ENCODE results near the gene EIF4G1.

The EIF4G1 gene

GRCh38 chr3:184283681-184284080 is 30.7 kb upstream of the EIF4G1 start:
- Histone ChIP-seq H3K4me1 (ENCODE audit: insufficient read depth, low read length, severe bottlenecking) (no peaks in the 10 kb centered on the region), H3K36me3 (ENCODE audit: insufficient read depth, low read length) (no peaks in the 10 kb centered on the region; the same call in 1 of the 2 replicates), H3K9me2 (ENCODE audit: low read depth, low read length) (no peaks in the 10 kb centered on the region), H3K79me2 (ENCODE audit: insufficient read depth, low read length) (no peaks in the 10 kb centered on the region), H3K9ac (ENCODE audit: low read length) (no peak overlapping the region), H3K4me3 (ENCODE audit: low read depth, low read length, poor library complexity, severe bottlenecking) (no peak overlapping the region), H3K9me3 (ENCODE audit: low read length) (no peaks in the 10 kb centered on the region), H3K27ac (ENCODE audit: low read depth, low read length, poor library complexity, severe bottlenecking) (no peak overlapping the region), H3K27me3 (ENCODE audit: insufficient read depth, low read length) (peaks cover 7% of the 10 kb centered on the region; the same call in 1 of the 2 replicates), H3F3A (ENCODE audit: insufficient read depth, low read length) (no peaks in the 10 kb centered on the region), H4K20me1 (ENCODE audit: insufficient read depth, low read length) (no peaks in the 10 kb centered on the region), H3K4me2 (ENCODE audit: low read length) (no peak overlapping the region), H2AFZ (ENCODE audit: low read length) (no peak overlapping the region)
- TF ChIP-seq EZH2 (IDR thresholded peaks at IDR 0.05; ENCODE audit: borderline replicate concordance, low read length) (no peak), CTCF (IDR thresholded peaks at IDR 0.05; ENCODE audit: low read length) (no peak)

GRCh38 chr3:184284696-184285095 is 29.7 kb upstream of the EIF4G1 start:
- H3K36me3 ChIP-seq (ENCODE audit: insufficient read depth, low read length), result no peaks in the 10 kb centered on the region; the same call in 1 of the 2 replicates
- TF ChIP-seq EZH2 (IDR thresholded peaks at IDR 0.05; ENCODE audit: borderline replicate concordance, low read length), result no peak
- peak; percentile 62 for TF ChIP-seq CTCF (IDR thresholded peaks at IDR 0.05; ENCODE audit: low read length)
- H3F3A ChIP-seq (ENCODE audit: insufficient read depth, low read length), result no peaks in the 10 kb centered on the region
- no peak overlapping the region for H3K27ac ChIP-seq (ENCODE audit: low read depth, low read length, poor library complexity, severe bottlenecking)
- H3K9me3 ChIP-seq (ENCODE audit: low read length), result no peaks in the 10 kb centered on the region
- no peaks in the 10 kb centered on the region for H3K4me1 ChIP-seq (ENCODE audit: insufficient read depth, low read length, severe bottlenecking)
- H3K79me2 ChIP-seq (ENCODE audit: insufficient read depth, low read length), result no peaks in the 10 kb centered on the region
- no peak overlapping the region for H2AFZ ChIP-seq (ENCODE audit: low read length)
- no peak overlapping the region for H3K4me2 ChIP-seq (ENCODE audit: low read length)
- no peaks in the 10 kb centered on the region for H3K9me2 ChIP-seq (ENCODE audit: low read depth, low read length)
- H3K4me3 ChIP-seq (ENCODE audit: low read depth, low read length, poor library complexity, severe bottlenecking), result no peak overlapping the region
- H3K27me3 ChIP-seq (ENCODE audit: insufficient read depth, low read length), result peaks cover 7% of the 10 kb centered on the region; the same call in 1 of the 2 replicates
- no peaks in the 10 kb centered on the region for H4K20me1 ChIP-seq (ENCODE audit: insufficient read depth, low read length)
- H3K9ac ChIP-seq (ENCODE audit: low read length), result no peak overlapping the region

- Histone ChIP-seq H3K27ac (ENCODE audit: low read depth, low read length, poor library complexity, severe bottlenecking) (no peak overlapping the region), H3K36me3 (ENCODE audit: insufficient read depth, low read length) (no peaks in the 10 kb centered on the region), H2AFZ (ENCODE audit: low read length) (no peak overlapping the region), H3F3A (ENCODE audit: insufficient read depth, low read length) (no peaks in the 10 kb centered on the region), H3K79me2 (ENCODE audit: insufficient read depth, low read length) (no peaks in the 10 kb centered on the region), H3K4me1 (ENCODE audit: insufficient read depth, low read length, severe bottlenecking) (no peaks in the 10 kb centered on the region), H3K4me2 (ENCODE audit: low read length) (no peak overlapping the region), H4K20me1 (ENCODE audit: insufficient read depth, low read length) (no peaks in the 10 kb centered on the region), H3K27me3 (ENCODE audit: insufficient read depth, low read length) (peaks cover 7% of the 10 kb centered on the region; the same call in 1 of the 2 replicates), H3K9me3 (ENCODE audit: low read length) (no peaks in the 10 kb centered on the region), H3K9ac (ENCODE audit: low read length) (no peak overlapping the region), H3K4me3 (ENCODE audit: low read depth, low read length, poor library complexity, severe bottlenecking) (no peak overlapping the region), H3K9me2 (ENCODE audit: low read depth, low read length) (no peaks in the 10 kb centered on the region)
- TF ChIP-seq EZH2 (IDR thresholded peaks at IDR 0.05; ENCODE audit: borderline replicate concordance, low read length) (no peak), CTCF (IDR thresholded peaks at IDR 0.05; ENCODE audit: low read length) (peak; percentile 98)
Observed at GRCh38 chr3:184289426-184289938, 24.9 kb upstream of the EIF4G1 start.

Data from OCI-LY1 (cell line).